Measurements from ENCODE around the gene NPAS3.

DNA sequence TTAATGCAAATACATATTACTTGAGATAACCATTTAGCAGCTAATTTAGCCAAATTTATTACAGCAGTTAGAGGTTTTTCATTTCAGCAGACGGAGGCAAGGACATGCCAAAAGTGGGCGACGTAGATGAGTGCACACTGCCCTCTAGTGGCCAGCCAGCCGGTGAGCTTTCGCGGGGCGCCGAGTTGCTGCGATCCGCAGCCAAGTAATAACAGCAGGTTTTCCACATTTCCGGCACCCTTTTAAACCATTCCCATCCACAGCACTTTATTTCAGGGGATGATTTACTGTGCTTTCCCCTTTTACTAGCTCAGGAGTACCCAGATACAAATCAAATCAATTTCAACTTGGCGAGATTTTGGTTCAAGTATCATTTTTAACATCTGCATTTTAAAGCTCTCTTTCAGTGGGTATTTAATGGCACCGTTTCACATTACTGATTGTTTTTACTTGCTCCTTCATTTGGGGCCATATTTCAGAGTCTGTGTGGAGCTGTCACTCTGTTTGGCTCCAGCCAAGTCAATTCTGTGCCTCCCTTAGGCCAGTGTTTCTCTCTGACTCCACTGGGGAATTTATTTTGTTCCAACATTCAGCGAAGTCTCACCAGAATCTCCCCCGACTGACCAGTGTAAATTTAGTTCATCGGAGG, 854.2 kb downstream of the NPAS3 start:
- TF ChIP-seq CTCF (conservative IDR thresholded peaks at IDR 0.05 in 1 of 2, IDR thresholded peaks at IDR 0.05 in 1 of 2; ENCODE audit: low read depth in 1 of 2, low read length in 2 of 2), result peak; percentile 94 to 96
- TF ChIP-seq EZH2 (IDR thresholded peaks at IDR 0.05; ENCODE audit: low read length, missing control alignments), result no peak
